NCI-H526 treated with DMSO at 0.1 percent for 48 hours (cell line): ENCODE data around the gene NEDD1.

Experiments used
- DNase-seq: peaks from one replicate; lab custom pipeline; 2025; lab: John Stamatoyannopoulos, UW

Gene NEDD1

GRCh38 chr12:96901175-96901574, 5.9 kb upstream of the NEDD1 start:
- no peak for DNase-seq

GRCh38 chr12:96902076-96902475, 5.0 kb upstream of the NEDD1 start:
- DNase-seq: no peak

- DNase-seq: no peak
Observed at GRCh38 chr12:96906498-96906848, 584 bp upstream of the NEDD1 start.

- peak; percentile 37 for DNase-seq
Observed at GRCh38 chr12:96907671-96908422, 790 bp downstream of the NEDD1 start.

GRCh38 chr12:96908423-96908675, 1.3 kb downstream of the NEDD1 start:
- no peak for DNase-seq

GRCh38 chr12:96912261-96912660, 5.2 kb downstream of the NEDD1 start:
- DNase-seq: no peak

GRCh38 chr12:96912943-96913342, 5.9 kb downstream of the NEDD1 start:
- DNase-seq: no peak

- DNase-seq: no peak
Observed at GRCh38 chr12:96919510-96920210, 12.6 kb downstream of the NEDD1 start.

GRCh38 chr12:96948782-96949181, 41.7 kb downstream of the NEDD1 start:
- no peak for DNase-seq

GRCh38 chr12:96979532-96979931, 72.5 kb downstream of the NEDD1 start:
- no peak for DNase-seq

- no peak for DNase-seq
Observed at GRCh38 chr12:96980991-96981414, 73.9 kb downstream of the NEDD1 start.

GRCh38 chr12:96981911-96982310, 74.9 kb downstream of the NEDD1 start:
- no peak for DNase-seq

GRCh38 chr12:96982671-96983070, 75.6 kb downstream of the NEDD1 start:
- DNase-seq: no peak

GRCh38 chr12:96985515-96986362, 78.7 kb downstream of the NEDD1 start:
- DNase-seq: peak; percentile 52

GRCh38 chr12:96986883-96987523, 79.9 kb downstream of the NEDD1 start:
- DNase-seq: peak; percentile 33

GRCh38 chr12:96988919-96989318, 81.9 kb downstream of the NEDD1 start:
- no peak for DNase-seq

GRCh38 chr12:96989916-96990315, 82.9 kb downstream of the NEDD1 start:
- peak; percentile 8 for DNase-seq

GRCh38 chr12:96994900-96995299, 87.8 kb downstream of the NEDD1 start:
- DNase-seq: no peak

- no peak for DNase-seq
Observed at GRCh38 chr12:96995861-96996260, 88.8 kb downstream of the NEDD1 start.

- DNase-seq: no peak
Observed at GRCh38 chr12:96997797-96998484, 90.9 kb downstream of the NEDD1 start.

- DNase-seq: no peak
Observed at GRCh38 chr12:97003276-97003675, 96.2 kb downstream of the NEDD1 start.
